SK-MEL-5 (cell line): ENCODE measurements around the gene MRPL40. TPM values are rescaled to one million over a fixed set of nuclear protein-coding genes. Genes with fewer than 3 reads are reported as not detected.
A peak's percentile ranks its signal among the peaks of the same experiment; 100 is the strongest.

ENCODE experiments used
- DNase-seq: peaks from one replicate; pipeline ENCODE4 v3.0.0-alpha.2; 2016; ENCODE audit warnings: low read depth, low spot score
- in situ Hi-C: cut with HindIII; loops from 2 replicates; pipeline ENCODE4 v1.10.0; 2016; ENCODE audit warnings: low sequenced_read_pairs, high pct_unique_total_duplicates, low pct_unique_long_range_greater_than_20kb
- polyA plus RNA-seq, 2 experiments: library from polyadenylated mRNA; depleted of rRNA; stranded (reverse); fragments of >200 nt; gene quantifications; 2 replicates each; pipeline ENCODE4 v1.2.3, GENCODE V29; 2015
- total RNA-seq: library from RNA; depleted of rRNA; stranded (reverse); fragments of >200 nt; shearing (Covaris generic); gene quantifications from 2 replicates; pipeline ENCODE4 v1.2.3, GENCODE V29; 2014; rRNA removed

The MRPL40 gene
- total RNA-seq: 106 and 113 TPM in 2 replicates
- 55.6 and 62.8 TPM in 2 replicates for polyA plus RNA-seq (2015; cell fraction: cytosol; rRNA removed)
- 17.9 and 24.0 TPM in 2 replicates for polyA plus RNA-seq (2015; cell fraction: nucleus; rRNA removed)

- in situ Hi-C loops: no loop called here
- peak; percentile 96 for DNase-seq
Measured at GRCh38 chr22:19432133-19432851, at the start of gene MRPL40. Gene MRPL40 (plus strand): TSS chr22:19432545. CDS start chr22:19432555, 10 bp downstream.

DNA sequence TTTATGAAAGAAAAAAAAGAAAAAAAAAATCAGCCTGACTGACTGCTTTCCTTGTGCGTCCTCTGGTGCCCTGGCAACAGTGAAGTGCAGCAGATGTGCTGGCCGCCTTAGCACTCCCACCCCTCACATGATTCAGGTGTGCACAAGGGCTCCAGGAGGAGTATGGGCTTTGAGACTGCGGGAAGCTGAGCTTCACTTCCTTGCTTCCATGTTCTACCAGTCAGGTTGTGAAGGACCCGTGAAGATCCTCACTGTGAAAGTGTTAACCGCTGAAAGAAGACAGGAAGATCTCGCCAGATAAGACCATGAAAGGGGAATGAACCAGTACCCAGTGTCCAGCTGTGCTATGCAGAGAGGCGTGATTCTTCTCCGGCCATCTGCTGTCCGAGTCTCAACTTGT lies 49.1 kb upstream of the MRPL40 start:
- in situ Hi-C loops: no loop called here
- no peak for DNase-seq

DNA sequence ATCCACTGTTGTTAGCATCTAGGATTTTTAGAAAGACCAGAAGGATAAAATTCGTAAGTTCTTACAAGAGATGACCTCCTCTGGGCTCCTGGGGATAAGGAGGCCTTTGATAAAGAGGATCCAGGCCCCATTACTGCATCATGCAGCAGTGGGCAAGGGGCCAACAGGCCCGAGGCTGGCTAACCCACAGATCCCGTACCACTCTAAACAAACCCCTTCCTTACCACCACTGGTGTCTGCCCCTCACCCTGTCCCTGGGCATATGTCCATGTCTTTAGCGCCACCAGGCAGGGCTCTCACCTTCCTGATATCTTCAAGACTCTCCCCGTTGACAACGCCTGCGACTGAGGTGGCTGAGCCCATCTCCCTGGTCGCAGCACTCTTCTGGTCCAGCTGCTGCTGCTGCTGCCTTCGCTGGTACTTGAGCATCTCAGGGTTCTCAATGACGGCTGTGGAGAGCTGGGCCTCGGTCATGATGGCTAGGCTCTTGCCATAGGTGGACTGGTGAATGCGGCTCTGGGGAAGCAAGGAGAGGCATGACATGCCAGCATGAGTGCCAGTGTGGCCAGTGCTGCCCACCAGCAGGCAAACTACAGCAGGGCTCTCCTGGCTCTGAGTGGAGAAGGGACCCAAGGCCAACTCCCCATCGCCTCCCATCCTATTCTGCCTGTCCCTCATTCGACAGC lies 47.0 kb upstream of the MRPL40 start:
- no peak for DNase-seq
- in situ Hi-C loops: no loop called here

DNA sequence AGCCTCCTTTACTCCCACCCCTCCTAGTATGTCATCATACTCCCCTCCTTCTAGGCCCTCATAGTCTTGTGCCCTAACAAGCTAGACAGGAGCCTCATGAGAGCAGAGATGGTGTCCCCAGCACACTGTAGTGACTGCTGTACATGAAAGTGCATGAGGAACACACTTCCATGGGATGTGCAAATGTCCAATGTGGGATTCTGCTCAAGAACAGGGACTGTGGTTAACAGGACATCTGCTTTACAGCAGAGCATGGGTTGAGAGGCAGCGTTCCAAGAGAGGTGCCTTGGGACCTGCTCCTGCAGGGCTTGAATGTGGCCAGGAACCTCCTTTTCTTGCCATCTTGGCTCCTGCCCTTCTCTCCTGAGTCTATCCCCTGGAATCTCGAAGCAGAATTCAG lies 46.1 kb upstream of the MRPL40 start:
- no peak for DNase-seq
- in situ Hi-C loops: no loop called here

- in situ Hi-C loops: no loop called here
- no peak for DNase-seq
Measured at GRCh38 chr22:19387038-19387437, 45.3 kb upstream of the MRPL40 start.

DNA sequence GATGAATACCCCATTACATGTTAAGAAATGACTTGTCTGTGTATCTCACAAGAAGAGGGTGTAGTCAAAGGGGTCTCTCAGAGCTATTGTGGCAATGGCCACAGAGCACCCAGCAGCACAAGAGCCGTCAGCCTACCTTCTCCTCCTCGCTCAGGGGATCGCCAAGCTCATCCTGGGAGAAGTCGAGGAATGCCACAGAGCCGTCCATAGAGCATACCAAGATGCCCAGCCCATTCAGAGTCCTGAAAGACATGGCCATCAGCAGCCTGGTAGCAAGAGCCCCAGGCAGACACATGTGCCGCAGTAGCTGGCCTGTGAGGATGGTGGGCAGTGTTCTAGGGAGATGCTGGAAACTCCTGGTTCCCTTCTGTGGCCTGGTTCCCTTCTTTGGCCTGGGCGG lies 44.8 kb upstream of the MRPL40 start:
- in situ Hi-C loops: no loop called here
- DNase-seq: no peak

- DNase-seq: no peak
- in situ Hi-C loops: no loop called here
Measured at GRCh38 chr22:19393704-19394103, 38.6 kb upstream of the MRPL40 start.

DNA sequence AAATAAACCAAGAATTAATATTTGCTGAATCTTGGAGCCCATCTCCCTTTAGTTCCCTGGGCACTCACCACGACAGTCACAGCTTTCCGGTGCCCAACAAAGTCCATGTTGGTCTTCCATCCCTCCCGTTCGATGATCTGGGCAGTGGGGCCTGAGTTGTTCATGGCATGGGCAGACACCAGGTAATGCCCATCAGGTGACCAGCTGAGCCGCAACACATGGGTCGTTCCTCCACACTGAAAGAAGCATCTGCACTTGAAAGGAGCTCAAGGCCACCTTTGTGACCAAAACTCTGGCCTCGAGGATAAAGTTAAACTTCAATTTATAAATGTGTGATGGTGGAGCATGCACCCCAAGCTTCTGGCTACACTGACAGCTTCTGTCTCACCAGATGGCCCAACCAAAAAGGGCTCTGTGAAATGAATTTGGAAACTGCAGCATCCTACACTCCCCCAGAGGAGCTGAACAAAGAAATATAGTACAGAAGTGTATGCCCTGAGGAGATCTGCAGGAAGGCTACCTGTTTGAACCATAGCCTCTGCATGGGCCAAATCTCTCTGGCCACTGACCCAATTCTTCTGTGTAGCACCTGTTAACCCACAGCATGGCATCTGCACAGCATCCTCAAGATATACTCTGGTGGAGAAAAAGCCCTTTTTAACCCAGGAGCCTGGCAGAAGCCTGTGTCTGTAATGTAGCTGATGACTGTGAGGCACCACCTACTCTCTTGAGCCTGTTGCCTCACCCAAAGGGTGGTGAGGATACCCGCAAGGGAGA lies 37.9 kb upstream of the MRPL40 start:
- DNase-seq: no peak
- in situ Hi-C loops: no loop called here

DNA sequence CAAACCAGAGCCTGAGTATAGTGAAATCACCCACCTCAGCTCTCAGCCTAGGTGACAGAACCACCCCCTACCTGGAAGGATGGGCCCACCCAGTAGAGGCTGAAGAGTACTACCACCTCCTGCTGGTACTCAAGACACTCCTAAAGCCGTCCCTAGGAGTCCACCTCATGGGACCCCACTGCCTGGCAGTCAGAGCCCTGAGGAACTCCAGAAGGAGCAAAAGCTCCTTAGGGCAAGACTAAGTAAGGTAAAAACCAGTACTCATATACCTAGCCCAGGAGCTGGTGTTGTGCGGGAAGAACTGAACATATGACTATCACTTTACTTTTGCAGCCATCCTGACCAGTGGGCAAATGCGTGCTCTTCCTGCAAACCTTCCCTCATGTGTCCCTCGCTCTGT lies 37.1 kb upstream of the MRPL40 start:
- no peak for DNase-seq
- in situ Hi-C loops: no loop called here

DNA sequence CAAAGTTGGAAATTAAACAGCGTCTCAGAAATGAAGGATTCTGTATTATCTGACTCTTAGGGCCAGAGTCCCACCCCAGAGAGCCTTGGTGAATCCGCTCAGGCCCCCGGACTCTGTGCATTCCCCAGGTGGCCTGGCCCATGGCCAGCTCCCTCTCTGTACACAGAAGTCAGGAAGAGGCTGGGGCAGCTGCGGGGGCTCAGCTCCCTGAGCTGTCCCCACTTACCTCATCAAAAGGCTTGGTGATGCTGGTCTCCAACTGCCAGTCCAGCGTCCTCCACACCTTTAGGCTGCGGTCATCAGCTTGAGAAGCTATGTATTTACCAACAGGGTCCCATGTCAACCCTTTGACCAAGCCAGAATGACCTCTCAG lies 35.8 kb upstream of the MRPL40 start:
- in situ Hi-C loops: no loop called here

GRCh38 chr22:19396934-19397733 lies 35.2 kb upstream of the MRPL40 start:
- in situ Hi-C loops: no loop called here
- DNase-seq: no peak

More for the DNA sequence above, 35.8 kb upstream of the MRPL40 start:
- no peak for DNase-seq

- no peak for DNase-seq
- in situ Hi-C loops: no loop called here
Measured at GRCh38 chr22:19397734-19398104, 34.6 kb upstream of the MRPL40 start.

GRCh38 chr22:19398206-19398605 lies 34.1 kb upstream of the MRPL40 start:
- in situ Hi-C loops: no loop called here
- no peak for DNase-seq

DNA sequence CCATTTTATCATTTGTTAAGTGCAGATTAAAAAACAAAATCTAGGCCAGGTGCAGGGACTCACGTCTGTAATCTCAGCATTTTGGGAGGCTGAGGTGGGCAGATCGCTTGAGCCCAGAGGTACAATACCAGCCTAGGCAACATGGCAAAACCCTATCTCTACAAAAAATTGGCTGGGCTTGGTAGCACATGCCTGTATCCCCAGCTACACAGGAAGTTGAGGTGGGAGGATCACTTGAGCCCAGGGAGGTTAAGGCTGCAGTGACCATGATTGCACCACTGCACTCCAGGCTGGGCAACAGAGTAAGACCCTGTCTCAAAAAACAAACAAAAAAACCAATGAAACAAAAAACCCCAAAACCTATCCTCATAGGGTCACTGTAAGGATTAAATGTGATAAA lies 33.7 kb upstream of the MRPL40 start:
- DNase-seq: no peak
- in situ Hi-C loops: no loop called here

- in situ Hi-C loops: no loop called here
- no peak for DNase-seq
Measured at GRCh38 chr22:19400881-19401280, 31.5 kb upstream of the MRPL40 start.

GRCh38 chr22:19401483-19401882 lies 30.9 kb upstream of the MRPL40 start:
- in situ Hi-C loops: no loop called here
- DNase-seq: no peak

GRCh38 chr22:19402642-19403191 lies 29.6 kb upstream of the MRPL40 start:
- no peak for DNase-seq
- in situ Hi-C loops: no loop called here
